ENCODE measurements around the gene TRMT2A.

Gene TRMT2A

GRCh38 chr22:20131859-20132685 is 15.0 kb upstream of the TRMT2A start:
- no peak for DNase-seq

DNA sequence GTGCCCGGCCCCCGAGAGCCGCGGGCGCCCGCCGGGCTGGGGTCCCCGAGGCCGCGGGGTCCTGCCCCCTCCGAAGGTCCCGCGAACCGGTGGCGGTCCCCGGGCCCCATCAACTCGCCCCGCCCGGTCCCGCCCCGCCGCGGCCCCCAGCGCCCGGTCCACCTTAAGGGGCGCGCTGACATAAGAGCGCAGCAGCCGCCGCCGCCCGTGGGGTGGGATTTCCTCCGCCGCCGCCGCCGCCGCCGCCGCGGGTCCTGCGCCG is 14.5 kb upstream of the TRMT2A start, which contains the start of gene ZDHHC8:
TSS of gene ZDHHC8 (plus strand) at position 208 of the 262 bp plus-strand sequence. CDS start 144 bp downstream, outside the sequence.
- no peak for DNase-seq

DNA sequence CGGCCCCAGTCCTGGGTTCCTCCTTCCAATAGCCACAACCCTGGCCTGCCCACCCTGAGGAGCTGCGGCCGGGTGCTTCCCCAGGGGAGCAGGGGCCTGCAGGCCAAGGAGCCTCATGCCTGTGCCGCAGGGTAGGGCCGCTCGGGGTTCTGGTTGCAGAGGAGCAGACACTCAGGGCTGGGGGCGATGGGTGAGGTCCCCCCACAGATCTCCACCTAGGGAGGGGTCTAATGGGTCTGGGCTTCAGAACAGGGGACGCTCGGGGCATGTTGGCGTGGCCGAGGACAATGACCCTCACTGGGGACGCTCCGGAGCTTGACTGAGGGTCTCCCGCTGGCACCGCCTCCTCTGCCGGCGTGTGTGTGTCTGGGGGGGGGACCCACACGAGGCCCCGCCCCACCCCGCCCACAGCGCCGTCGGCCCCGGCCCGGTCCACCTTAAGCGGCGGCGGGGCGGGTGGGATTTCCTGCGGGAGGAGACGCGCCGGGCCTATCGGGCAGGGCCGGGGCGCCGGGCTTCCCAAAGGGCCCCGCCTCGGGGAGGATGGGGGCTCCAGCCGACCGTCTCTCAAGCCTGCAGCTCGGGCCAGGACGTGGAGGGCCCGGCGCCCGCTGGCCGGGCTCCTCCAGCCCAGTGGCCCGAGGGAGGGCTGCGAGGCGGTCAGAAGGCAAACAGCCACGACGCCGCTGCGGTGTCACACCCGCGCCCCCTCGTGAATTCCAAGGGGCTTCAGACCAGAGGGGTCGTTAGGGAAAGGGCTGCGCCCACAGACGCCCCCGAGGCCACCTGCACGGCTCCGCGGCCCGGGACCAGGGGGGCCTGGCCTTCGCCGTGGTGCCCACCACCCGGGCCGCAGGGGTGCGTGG is 13.9 kb upstream of the TRMT2A start:
- DNase-seq = peak; percentile 56

GRCh38 chr22:20130319-20130718 is 13.3 kb upstream of the TRMT2A start:
- DNase-seq = peak; percentile 39

GRCh38 chr22:20129747-20130014 is 12.7 kb upstream of the TRMT2A start:
- DNase-seq = no peak

DNA sequence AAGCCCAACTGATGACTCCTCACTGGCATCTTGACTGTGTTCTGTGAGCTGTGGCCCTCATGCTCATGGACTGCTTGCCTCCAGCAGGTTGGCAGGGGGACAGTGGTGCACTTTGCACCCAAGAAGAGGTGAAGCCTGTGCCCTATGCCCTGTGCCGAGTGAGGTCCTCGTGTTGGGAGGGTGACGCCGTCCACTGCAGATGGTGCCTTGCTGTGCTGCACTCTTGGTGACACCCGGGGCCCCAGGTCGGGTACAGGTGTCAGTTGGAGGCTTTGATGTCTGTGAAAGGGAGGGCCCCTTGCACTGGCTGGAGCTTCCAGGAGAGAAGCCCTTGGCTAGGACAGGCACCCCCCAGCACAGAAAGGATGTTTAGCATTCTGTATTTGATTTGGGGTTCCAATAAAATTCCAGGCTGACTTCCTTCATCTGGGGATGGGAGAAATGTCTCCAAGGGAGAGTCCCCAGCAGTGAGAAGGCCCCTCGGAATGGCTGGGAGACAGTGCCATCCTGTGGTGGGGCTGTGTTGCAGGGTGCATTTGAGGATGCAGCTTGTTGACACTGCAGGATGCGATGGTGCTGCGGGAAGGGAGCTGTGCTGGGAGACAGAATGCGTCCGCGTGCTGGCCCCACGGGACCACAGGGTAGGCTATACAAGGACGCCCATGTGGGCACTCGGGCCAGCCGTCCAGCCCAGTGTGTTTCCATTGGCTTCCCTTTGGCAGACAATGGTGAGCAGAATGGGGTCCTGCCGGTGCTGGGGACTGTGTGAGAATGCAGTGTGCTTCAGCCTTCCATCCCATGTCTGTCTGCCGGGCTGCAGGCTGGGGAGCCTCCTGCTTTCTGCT is 12.1 kb upstream of the TRMT2A start:
- DNase-seq = no peak

GRCh38 chr22:20128619-20128901 is 11.5 kb upstream of the TRMT2A start:
- no peak for DNase-seq

DNA sequence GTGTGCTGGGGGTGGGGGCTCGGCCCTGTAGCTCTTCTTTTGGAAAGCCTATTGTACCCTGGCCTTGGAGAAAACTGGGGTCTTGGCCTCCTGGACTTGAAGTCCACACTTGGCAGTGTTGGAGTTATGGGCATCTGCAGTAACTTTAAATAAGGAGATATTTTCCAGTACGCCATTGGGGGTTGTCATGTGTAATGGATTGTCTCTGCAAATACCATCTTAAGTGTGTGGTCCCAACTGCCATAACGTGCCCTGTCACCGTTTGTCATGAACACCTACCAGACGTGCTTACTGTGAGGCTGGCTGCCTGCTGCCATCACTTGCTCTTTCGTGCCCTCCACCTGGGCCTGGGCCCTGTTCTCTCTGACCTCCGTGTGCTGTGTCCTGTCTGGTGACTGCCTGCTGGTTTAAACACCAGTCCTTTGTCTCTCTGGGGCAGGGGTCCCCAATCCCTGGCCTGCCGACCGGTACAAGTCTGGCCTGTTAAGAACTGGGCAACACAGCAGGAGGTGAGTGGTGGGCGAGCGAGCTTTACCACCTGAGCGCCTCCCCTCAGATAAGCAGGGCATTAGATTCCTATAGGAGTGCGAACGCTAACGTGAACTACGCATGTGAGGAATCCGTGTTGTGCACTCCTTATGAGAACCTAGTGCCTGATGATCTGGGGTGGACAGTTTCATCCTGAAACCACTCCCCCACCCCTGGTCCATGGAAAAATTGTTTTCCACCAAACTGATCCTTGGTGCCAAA is 11.0 kb upstream of the TRMT2A start:
- DNase-seq = no peak

- no peak for DNase-seq
Measured at GRCh38 chr22:20127318-20127868, 10.4 kb upstream of the TRMT2A start.

DNA sequence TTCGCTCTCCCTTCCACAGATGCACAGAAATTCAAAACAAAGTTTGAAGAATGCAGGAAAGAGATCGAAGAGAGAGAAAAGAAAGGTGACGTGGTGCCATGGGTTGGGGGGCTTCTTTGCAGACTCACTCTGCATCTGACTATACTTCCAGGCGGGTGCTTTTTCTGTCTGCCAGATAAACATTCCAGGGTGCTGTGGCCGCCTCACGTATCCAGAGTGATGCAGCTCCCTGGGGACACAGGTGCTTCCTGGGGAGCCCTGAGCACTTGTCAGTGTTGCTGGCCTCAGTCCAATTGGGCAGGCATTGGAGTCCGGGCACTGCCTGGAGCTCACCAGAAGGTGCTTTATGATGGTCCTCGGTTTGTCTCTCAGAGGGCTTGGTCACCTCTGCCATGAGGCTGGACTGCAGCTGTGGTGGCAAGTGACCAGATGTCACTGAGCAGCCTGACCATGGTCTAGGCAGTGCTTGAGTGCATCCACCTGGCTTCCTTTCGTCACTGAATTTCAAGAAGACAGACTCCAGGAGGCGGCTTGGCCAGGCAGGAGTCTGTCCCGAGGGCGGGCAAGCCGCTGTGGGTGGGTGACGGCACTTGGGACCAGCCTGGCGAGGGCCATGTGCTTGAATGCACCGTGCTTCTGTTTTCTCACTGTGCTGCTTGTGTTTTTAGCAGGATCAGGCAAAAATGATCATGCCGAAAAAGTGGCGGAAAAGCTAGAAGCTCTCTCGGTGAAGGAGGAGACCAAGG is 9.4 kb upstream of the TRMT2A start:
- no peak for DNase-seq

GRCh38 chr22:20125201-20126174 is 8.5 kb upstream of the TRMT2A start:
- no peak for DNase-seq

- DNase-seq = no peak
Measured at GRCh38 chr22:20124083-20124787, 7.2 kb upstream of the TRMT2A start.

GRCh38 chr22:20123366-20124082 is 6.5 kb upstream of the TRMT2A start:
- DNase-seq = no peak

GRCh38 chr22:20121856-20122415 is 4.9 kb upstream of the TRMT2A start:
- DNase-seq = no peak

- DNase-seq = no peak
Measured at GRCh38 chr22:20118300-20119020, 1.4 kb upstream of the TRMT2A start.

DNA sequence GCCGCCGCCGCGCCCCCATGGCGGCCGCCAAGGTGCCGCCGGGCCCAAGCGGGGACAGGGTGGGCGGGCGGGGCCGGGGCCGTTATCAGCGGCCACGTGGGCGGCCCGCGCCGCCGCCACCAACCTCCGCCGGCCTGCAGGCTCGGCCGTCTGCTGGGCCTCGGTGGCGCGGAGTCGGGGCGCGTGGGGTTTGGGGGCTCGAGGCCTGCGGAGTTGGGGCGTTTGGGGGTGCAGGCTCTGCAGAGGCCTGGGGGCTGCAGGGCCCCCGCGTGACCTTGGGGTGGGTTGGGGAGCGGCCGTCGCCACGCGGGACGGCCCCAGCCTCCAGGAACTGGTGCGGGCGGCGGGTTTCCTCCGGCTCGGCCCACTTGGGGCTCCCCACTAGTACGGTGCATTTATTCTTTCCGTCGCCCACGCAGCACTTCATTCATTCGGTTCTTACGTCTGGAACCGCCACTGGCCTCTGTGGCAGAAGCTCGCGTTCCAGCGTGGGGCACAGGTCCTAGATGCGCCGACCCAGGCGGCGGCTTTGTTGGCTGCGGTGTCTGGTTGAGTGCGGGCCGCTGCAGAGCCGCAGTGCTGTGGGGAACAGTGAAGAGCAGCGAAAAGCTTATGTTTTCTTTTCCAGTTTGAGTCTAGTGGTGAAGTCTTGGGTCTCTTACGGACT is 740 bp upstream of the TRMT2A start:
- no peak for DNase-seq

GRCh38 chr22:20116376-20116950 is 563 bp downstream of the TRMT2A start:
- no peak for DNase-seq

Measured in NCI-H1092 (cell line).